ENCODE measurements around the gene LILRA1.
"Not testable (repeated sequence)": the region's sequence is repeated elsewhere in the genome, so short reads cannot be mapped to it uniquely, and the experiment has no call there.

LILRA1 gene

DNA sequence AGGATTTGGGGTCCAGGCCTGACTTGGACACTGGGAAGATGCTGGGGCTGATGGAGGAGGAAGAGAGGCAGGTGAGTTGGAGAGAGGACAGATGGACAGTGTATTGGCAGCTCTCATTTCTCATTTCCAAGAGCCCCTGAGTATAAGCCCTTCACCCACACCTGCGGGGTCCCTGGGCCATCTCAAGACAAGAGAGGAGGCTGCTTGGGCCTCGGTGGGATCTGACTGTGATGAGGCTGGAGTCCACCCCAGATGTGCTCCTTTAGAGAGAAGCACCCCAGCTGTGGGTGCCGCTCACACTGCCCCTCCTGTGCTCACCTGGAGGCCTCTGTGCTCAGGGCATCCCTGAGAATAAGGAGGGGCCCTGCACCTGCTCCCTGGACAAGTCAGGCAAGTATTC, 16.1 kb upstream of the LILRA1 start:
- DNase-seq (ENCODE audit: low spot score), result no peak

DNA sequence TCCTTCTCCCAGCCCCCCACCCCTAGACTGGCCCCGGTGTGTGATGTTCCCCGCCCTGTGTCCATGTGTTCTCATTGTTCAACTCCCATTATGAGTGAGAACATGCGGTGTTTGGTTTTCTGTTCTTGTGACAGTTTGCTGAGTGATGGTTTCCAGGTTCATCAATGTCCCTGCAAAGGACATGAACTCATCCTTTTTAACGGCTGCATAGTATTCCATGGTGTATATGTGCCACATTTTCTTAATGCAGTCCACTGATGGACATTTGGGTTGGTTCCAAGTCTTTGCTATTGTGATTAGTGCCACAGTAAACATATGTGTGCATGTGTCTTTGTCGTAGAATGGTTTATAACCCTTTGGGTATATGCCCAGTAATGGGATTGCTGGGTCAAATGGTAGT, 15.2 kb upstream of the LILRA1 start:
- not testable (repeated sequence) for DNase-seq (ENCODE audit: low spot score)

DNA sequence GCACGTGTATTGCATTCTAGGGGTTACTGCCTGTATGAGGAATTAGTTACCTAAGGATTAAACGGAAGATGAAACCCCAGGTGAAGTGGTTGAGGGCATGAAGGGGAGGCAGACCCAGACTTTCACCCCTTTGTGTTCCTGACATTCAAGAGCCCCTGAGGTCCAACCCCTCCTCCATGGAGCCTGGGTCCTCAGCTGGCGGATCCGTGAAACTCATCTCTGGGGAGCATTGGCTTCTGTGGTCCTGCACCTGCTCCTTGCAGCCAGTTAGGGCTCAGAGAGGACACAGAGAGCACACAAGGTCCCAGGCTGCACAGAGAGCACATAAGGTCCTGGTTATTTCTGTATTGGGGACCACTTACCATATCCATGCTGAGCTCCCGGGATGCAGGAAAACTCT, 7.0 kb upstream of the LILRA1 start:
- DNase-seq (ENCODE audit: low spot score), result no peak

DNA sequence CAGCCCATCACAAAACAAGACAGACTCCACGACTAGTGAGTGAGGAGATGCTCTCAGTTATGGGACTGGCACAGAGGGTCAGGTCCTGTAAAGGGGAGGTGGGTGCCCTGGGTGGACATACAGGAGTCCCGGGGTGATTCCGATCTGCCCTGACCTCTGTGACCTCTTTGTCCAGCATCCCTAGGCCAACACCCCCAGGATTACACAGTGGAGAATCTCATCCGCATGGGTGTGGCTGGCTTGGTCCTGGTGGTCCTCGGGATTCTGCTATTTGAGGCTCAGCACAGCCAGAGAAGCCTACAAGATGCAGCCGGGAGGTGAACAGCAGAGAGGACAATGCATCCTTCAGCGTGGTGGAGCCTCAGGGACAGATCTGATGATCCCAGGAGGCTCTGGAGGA, 6.4 kb upstream of the LILRA1 start:
- DNase-seq (ENCODE audit: low spot score), result no peak

DNA sequence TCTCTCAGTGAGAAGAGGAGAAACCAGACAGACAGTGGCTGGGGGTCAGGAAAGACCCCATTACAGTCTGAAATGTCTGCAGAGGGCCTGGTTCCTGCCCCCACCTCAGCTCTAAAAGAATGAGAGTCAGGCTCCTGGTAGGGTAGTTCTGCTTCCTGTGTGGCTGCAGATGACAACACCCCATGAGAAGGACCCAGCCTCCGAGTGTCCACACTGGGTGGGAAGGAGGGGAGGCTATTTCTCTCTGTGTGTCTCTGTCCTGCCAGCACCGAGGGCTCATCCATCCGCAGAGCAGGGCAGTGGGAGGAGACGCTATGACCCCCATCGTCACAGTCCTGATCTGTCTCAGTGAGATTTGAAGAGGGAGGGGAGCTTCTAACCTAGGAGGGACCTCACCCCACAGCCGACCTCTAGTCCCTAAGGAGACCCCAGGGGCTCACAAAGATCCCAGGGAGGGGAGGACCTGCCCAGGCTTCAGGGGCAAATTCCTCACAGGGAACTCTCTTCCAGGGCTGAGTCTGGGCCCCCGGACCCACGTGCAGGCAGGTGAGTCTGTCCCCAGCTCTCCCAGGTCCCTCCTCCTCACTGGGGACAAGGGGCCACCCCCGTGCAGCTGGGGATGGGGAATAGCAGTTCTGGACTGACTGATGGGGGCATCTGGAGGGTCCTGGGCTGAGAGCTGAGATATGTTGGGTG, 647 bp downstream of the LILRA1 start:
- DNase-seq (ENCODE audit: low spot score), result not testable (repeated sequence)

DNA sequence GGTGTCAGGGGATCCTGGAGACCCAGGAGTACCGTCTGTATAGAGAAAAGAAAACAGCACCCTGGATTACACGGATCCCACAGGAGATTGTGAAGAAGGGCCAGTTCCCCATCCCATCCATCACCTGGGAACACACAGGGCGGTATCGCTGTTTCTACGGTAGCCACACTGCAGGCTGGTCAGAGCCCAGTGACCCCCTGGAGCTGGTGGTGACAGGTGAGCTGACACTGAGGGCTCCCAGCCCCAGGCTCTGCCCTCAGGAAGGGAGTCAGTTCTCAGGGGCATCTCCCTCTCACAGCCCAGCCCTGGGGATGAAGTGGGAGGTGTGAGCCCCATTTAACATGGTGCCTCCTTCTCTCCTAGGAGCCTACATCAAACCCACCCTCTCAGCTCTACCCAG, 1.3 kb downstream of the LILRA1 start:
- no peak for DNase-seq (ENCODE audit: low spot score)

DNA sequence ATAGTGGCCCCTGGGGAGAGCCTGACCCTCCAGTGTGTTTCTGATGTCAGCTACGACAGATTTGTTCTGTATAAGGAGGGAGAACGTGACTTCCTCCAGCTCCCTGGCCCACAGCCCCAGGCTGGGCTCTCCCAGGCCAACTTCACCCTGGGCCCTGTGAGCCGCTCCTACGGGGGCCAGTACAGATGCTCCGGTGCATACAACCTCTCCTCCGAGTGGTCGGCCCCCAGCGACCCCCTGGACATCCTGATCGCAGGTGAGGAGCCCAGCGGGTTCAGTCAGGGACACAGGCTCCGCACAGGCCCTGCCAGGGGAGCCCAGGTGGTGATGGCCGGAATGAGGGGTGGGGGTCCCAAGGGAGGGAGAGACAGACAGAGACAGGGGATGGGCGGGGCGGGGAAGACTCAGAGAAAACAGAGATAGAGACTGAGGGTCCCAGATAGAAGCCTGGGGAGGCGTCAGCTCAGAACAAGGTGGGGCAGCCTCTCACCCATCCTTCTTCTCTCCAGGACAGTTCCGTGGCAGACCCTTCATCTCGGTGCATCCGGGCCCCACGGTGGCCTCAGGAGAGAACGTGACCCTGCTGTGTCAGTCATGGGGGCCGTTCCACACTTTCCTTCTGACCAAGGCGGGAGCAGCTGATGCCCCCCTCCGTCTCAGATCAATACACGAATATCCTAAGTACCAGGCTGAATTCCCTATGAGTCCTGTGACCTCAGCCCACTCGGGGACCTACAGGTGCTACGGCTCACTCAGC, 2.4 kb downstream of the LILRA1 start:
- DNase-seq (ENCODE audit: low spot score), result not testable (repeated sequence)

DNA sequence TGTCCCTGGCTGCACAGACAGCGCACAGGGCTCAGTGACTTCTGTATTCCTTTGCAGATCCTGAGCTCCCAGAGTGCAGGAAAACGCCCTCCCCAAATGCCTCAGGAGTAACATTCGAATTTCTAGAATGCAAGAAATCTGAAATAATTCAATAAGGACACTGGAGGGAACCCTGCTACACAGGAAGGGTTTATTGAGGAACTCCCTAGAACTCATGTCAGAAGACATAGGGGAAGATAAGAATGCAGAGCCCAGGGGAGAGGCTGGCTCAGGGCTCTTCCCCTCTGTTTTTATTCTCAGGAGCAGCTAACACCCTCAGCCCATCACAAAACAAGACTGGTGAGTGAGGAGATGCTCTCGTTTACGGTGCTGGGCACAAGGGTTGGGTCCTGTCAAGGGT, 6.8 kb downstream of the LILRA1 start:
- no peak for DNase-seq (ENCODE audit: low spot score)

DNA sequence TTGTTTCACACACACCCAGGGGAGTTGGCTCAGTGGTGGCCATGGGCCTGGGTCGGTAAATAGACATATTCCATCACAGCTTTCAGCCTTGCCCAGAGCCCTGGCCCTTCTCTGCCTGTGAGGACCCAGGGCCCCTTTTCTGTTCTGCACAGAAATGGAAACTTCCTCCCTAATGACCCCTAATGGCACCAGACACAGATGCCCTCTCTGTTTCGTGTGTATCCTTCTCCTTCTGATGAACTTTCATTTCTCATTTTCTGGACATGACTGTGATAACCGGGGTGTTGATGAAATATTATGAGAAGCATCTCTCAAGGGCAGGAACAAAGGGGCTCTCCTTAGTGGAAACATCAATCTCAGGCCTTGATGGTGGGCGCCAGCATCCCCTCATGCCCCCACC, 12.8 kb downstream of the LILRA1 start:
- DNase-seq (ENCODE audit: low spot score), result no peak

DNA sequence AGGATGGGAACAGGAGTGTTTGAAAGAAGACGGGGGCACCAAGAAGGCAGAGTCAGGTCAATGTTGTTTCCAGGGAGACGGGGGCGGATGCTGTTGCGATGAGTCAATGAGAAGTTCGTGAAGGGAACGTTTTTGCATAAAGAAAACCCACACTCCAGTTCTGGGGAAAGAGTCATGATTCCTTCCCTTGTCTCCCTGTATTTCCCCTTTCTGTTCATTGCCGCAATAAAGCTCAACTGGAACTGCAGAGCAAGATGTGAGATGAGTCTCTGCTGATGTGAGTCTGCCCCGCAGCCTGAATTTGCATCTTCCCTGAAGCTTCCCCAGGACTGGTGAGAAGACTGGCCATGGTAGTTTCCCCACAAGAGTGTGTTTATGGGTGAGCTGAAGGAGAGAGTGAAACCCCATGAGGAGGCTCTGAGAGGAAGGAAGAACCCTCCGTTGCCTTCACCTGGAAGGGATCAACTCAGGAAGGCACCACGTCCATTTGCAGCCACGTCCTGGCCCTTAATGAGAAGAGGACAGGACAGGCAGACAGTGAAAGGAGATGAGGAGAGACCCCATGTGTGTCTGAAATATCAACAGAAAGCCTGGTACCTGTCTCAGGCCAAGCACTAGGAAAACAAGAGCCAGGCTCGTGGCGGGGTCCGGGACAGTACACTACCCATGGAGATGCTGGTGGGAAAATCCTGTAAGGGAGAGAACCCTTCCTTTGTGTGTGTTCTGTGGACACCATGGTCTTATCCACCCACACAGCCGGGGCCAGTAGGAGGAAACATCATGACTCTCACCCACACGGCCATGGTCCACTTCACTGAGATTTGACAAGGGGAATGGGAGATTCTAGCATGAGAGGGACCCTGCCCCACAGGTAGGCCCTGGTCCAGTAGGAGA, 13.7 kb downstream of the LILRA1 start:
- no peak for DNase-seq (ENCODE audit: low spot score)

DNA sequence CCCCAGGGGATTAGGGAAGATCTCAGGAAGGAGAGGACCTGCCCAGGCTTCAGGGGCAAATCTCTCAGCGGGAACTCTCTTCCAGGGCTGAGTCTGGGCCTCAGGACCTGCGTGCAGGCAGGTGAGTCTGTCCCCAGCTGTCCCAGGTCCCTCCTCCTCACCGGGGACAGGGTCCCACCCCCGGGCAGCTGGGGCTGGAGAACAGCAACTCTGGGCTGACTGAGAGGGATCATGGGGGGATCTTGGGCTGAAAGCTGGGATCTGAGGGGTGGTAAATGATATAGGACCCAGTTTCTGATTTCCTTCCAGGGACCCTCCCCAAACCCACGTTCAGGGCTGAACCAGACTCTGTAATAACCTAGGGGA, 14.3 kb downstream of the LILRA1 start:
- no peak for DNase-seq (ENCODE audit: low spot score)

DNA sequence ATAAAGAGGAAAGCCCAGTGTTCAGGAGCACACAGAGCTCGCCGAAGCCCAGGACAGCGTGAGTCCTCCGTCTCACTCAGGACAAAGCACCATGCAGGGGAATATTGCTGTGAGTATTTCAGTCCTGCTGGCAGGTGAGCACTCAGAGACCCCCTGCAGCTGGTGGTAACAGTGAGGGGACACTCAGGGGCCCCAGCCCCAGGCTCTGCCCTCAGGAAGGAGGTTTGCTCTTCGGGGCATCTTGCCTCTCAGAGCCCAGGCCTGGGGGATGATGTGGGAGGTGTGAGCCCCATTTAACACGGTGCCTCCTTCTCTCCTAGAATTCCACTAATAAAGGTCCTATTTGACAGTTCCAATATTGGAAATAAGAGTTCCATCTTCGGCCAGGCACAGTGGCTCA, 14.8 kb downstream of the LILRA1 start:
- no peak for DNase-seq (ENCODE audit: low spot score)

DNA sequence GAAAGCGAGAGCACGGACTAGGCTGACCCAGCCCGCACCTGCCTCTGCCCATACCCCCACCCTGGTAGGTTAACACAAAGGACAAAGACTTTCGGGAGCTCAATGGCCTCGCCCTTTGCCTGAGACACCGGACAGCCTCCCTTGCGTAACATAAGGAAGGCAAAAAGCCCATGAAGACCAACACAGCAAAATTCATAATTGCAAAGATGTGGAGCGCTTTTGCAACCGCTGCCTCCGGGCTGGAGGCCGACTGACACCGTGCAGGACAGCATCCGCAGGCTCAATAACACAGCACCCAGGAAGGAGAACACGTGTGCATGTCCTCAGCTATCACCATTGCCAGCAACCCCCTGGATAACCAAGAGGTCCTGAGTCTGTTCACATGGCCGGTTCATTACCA, 15.4 kb downstream of the LILRA1 start:
- no peak for DNase-seq (ENCODE audit: low spot score)

DNA sequence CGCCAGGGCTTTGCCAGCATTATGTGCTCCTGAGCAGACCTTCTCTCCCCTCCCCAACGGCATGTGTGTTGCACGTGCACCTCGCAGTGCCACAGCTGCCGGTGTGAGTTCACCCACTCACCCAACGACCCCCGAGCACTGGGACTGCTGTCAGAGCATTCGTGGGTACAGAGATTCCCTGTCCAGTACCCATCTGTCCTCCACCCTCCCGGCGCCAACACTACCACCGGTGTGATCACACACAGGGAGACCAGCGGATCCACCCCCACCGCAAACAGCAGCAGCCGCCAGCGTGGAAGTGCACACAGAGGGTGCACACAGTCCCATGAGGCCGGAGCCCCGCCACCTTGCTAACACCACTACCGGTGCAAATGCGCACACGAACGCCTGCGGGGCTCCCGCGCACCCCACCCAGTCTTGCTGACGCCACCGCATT, 15.9 kb downstream of the LILRA1 start:
- no peak for DNase-seq (ENCODE audit: low spot score)

DNA sequence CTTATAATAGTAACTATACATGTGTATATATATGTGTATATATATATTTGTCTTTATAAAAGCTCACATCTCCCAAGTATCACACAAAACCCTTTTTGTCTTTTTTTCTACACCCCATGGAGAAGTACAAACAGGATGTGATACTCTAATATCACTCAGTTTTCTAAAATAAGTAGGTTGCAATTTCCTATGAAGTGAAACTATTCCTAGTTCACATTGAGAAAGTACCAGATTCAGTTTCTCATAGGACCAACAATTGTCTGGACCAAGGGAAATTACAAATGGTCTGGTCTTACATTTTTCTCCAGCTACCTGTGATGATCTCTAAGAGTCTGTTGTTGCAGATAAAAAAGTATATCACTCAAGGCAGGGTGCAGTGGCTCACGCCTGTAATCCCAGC, 19.0 kb downstream of the LILRA1 start:
- DNase-seq (ENCODE audit: low spot score), result no peak

DNA sequence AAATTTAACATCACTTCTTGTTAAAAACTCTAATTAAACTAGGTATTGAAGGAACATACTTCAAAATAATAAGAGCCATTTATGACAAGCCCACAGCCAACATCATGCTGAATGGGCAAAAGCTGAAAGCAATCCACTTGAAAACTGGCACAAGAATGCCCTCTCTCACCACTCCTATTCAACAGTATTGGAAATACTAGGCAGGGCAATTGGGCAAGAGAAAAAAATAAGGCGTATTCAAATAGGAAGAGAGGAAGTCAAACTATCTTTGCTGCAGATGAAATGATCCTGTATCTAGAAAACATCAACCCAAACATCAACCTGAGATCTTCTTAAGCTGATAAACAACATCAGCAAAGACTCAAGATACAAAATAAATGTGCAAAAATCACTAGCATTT, 21.3 kb downstream of the LILRA1 start:
- DNase-seq (ENCODE audit: low spot score), result no peak

DNA sequence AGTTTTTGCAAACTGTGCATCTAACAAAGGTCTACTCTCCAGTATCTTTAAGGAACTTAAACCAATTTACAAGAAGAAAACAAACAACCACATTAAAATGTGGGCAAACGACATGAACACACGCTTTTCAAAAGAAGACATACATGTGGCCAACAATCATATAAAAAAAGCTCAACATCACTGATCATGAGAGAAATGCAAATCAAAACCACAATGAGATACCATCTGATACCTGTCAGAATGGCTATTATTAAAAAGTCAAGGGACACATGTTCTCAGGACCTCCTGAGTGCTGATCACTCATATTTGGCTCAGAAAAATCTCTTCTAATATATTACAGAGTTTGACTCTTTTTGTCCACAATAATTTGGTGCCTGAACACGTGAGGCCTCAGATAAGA, 22.6 kb downstream of the LILRA1 start:
- DNase-seq (ENCODE audit: low spot score), result no peak

DNA sequence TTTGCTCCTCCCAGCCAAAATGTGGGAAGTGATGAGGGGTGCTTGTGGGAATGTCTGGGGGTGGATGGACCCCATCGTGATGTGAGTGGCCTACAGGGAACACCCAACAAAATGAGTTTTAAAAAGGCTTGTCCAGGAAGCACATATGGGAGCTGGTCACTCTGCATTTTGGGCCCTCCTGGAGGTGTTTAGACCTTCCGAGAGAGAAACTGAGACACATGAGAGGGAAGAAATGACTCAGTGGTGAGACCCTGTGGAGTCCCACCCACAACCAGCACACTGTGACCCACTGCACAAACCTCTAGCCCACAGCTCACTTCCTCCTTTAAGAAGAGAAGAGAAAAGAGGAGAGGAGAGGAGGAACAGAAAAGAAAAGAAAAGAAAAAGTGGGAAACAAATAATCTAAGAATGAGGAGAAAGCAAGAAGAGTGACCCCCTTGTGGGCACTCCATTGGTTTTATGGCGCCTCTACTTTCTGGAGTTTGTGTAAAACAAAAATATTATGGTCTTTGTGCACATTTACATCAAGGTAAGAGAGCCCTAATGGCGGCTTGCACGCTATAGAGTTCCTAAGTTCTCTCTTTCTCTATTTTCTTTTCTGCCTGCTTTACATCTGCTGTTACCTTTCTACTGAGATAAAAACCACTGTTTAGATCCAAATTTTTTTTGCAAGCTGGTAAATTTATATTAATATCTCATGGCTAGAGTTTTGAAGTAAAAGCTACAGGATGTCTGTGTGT, 23.6 kb downstream of the LILRA1 start:
- no peak for DNase-seq (ENCODE audit: low spot score)

DNA sequence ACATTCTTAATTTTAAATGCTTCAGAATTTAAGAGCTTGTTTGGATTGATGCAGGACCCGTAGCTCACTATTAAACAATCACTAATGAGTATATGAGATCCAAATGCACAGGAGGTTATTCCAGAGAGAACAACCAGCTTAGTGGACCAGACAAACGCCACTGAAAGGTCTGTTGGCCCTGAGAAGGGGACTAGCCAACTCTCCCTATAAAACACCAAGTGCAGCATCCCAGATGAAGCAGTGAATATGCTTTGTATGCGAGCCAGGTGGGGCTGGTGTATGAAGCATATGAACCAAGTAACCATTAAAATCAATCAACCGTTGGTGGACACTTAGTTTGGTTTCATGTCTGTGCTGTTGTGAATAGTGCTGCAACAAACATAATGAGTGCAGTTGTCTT, 27.0 kb downstream of the LILRA1 start:
- DNase-seq (ENCODE audit: low spot score), result no peak

DNA sequence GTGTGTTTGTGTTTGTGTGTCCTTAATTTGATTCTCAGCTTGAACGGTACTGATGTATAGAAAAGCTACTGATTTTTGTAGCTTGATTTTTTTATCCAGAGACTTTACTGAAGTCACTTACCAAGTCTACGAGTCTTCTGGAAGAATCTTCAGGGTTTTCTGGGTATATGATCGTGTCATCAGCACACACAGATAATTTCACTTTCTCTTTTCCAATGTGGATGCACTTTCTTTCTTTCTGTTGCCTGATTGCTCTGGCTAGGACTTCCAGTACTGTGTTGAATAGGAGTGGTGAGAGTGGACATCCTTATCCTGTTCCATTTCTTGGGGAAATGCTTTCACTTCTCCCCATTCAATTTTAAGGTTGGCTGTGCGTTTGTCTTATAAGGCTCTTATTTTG, 29.0 kb downstream of the LILRA1 start:
- no peak for DNase-seq (ENCODE audit: low spot score)

DNA sequence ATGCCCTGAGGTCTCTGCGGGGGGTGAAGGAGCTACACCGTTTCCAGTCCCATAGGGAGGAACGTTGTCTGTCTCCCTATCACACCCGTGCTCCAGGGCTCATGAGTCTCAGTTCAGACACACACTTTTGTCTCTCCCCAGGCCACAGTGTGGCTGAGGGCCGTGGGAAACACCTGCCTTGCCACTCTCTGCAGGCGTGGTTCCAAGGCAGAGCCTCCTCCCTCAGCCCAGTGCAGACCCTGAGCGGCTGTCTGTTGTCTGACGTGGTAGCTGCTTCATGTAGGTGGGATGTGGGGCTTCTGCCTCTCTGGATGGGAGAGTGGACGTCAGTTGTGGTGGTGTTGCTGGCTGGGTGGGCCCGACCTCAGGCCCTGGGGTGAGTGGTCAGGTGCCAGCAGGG, 30.8 kb downstream of the LILRA1 start:
- not testable (repeated sequence) for DNase-seq (ENCODE audit: low spot score)
